ENCODE data around the gene ADAD1. TPM values are rescaled to one million over a fixed set of nuclear protein-coding genes. Genes with fewer than 3 reads are reported as not detected.

Gene ADAD1
- total RNA-seq, 4 donors from 2014 or later: not detected

DNA sequence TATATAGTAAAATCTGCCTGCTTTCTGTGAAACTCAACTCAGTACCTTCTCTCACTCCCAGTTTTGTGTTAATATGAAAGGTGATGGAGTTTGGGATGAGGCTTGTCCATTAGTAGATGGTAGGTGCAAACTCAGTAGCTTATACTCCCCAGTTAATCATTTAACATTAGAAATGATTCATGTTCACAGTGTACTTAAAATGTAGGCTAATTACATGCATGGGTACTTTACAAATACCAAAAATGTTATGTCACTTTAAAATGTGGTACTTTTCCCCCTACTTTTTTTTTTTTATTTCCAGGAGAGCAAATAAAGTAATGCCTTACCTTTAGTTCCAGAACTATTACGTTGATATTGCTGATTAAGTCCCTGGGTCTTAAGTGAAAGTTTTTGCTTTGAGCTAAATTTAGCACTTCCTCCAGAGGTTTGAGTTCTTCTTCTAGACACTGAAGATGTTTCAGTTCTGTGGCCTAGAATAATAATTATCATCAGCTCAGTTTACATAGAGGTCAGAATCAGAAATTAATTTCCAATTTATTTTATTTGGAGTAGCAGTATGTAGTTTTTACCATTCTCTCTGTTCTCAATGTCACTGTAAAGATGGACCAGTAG is 74.7 kb downstream of the ADAD1 start:
- Histone ChIP-seq H3K27ac (no peak overlapping the region), H3K9me3 (no peaks in the 10 kb centered on the region), H3K36me3 (no peaks in the 10 kb centered on the region), H3K4me3 (no peak overlapping the region), H3K27me3 (no peaks in the 10 kb centered on the region), H3K4me1 (no peaks in the 10 kb centered on the region)
- no peak for TF ChIP-seq CTCF (IDR thresholded peaks at IDR 0.05)
- no peak for TF ChIP-seq EP300 (IDR thresholded peaks at IDR 0.05)
- no peak for TF ChIP-seq POLR2A (IDR thresholded peaks at IDR 0.05)
- TF ChIP-seq POLR2AphosphoS5 (IDR thresholded peaks at IDR 0.05): no peak
- 31 to 39% methylated on average over 1 of the region's 1 CpG for WGBS, 2 donors (ENCODE audit: low coverage in 1 of 2)
- no peak for ATAC-seq

- Histone ChIP-seq H3K27ac (no peak within 1 kb of the TSS), H3K9me3 (no peaks in the 10 kb centered on the region), H3K27me3 (no peaks in the 10 kb centered on the region), H3K36me3 (no peaks in the 10 kb centered on the region), H3K4me1 (no peaks in the 10 kb centered on the region), H3K4me3 (no peak within 1 kb of the TSS)
- 56 to 73% methylated on average over 2 of the region's 2 CpGs for WGBS, 2 donors (ENCODE audit: low coverage in 1 of 2)
- TF ChIP-seq CTCF (IDR thresholded peaks at IDR 0.05) (no peak), POLR2A (IDR thresholded peaks at IDR 0.05) (no peak), POLR2AphosphoS5 (IDR thresholded peaks at IDR 0.05) (no peak), EP300 (IDR thresholded peaks at IDR 0.05) (no peak)
- no peak for ATAC-seq
These were observed 77.7 kb downstream of the ADAD1 start, which contains the start of gene IL2 for GRCh38 chr4:122456231-122457116. IL2 (minus strand) TSS chr4:122456725; CDS start chr4:122456440, 285 bp downstream.

- Histone ChIP-seq H3K36me3 (no peaks in the 10 kb centered on the region), H3K27me3 (no peaks in the 10 kb centered on the region), H3K4me3 (no peak overlapping the region), H3K27ac (no peak overlapping the region), H3K9me3 (no peaks in the 10 kb centered on the region), H3K4me1 (no peaks in the 10 kb centered on the region)
- no peak for ATAC-seq
- WGBS, 2 donors (ENCODE audit: low coverage in 1 of 2): 45 to 47% methylated on average over 5 of the region's 5 CpGs
- TF ChIP-seq CTCF (IDR thresholded peaks at IDR 0.05) (no peak), EP300 (IDR thresholded peaks at IDR 0.05) (no peak), POLR2AphosphoS5 (IDR thresholded peaks at IDR 0.05) (no peak), POLR2A (IDR thresholded peaks at IDR 0.05) (no peak)
These were observed 79.8 kb downstream of the ADAD1 start for GRCh38 chr4:122458625-122459024.

DNA sequence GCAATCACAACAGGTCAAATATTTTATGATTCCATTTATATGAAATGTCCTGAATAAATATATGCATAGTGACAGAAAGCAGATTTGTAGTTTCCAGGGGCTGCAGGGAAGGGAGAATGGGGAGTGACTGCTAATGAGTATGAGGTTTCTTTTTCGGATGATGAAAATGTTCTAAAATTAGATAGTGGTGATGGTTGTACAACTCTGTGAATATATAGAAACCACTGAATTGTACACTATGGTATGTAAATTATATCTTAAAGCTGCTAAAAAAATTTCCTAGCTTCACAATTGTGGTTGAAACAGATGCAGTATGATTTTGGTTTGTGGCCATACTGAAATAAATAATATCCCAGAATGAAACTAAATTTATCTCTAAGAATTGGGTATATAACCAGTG is 90.6 kb downstream of the ADAD1 start:
- Histone ChIP-seq H3K27me3 (no peaks in the 10 kb centered on the region), H3K4me3 (no peak overlapping the region), H3K4me1 (no peaks in the 10 kb centered on the region), H3K9me3 (no peaks in the 10 kb centered on the region), H3K27ac (no peak overlapping the region), H3K36me3 (no peaks in the 10 kb centered on the region)
- TF ChIP-seq EP300 (IDR thresholded peaks at IDR 0.05) (no peak), POLR2AphosphoS5 (IDR thresholded peaks at IDR 0.05) (no peak), CTCF (IDR thresholded peaks at IDR 0.05) (no peak), POLR2A (IDR thresholded peaks at IDR 0.05) (no peak)
- no peak for ATAC-seq
- 78 to 91% methylated on average over 1 of the region's 1 CpG for WGBS, 2 donors (ENCODE audit: low coverage in 1 of 2)
